Sciatic nerve (tissue), 2 donors: Measurements from ENCODE around the gene OR6C76. TPM values are rescaled to one million over a fixed set of nuclear protein-coding genes. Genes with fewer than 3 reads are reported as not detected.
"Not testable (repeated sequence)": the region's sequence is repeated elsewhere in the genome, so short reads cannot be mapped to it uniquely, and the experiment has no call there.

ENCODE experiments used
- ATAC-seq: fragments of 200-7000 bp; cut with Tn5 transposase; one replicate; pipeline ENCODE4 v1.9.1; 2020; ENCODE audit warnings: mild to moderate bottlenecking, moderate library complexity
- DNase-seq: peaks from one replicate; pipeline ENCODE4 v3.0.0-alpha.2; 2020; ENCODE audit warnings: low spot score
- intact Hi-C: fragments of 100-400 bp; cut with DNase I; formaldehyde crosslinking; loops from one replicate; pipeline ENCODE4 v1.14.2; 2022
- total RNA-seq: library from RNA; stranded (reverse); fragmentation: NEBNext Ultra II Directional; extraction: Animal tissue kit (Norgen Biotek cat#: 25700); gene quantifications from one replicate; pipeline ENCODE4 v1.2.1, GENCODE V29; 2021
- donor health status: DM: no; HTN: no; CAD: no.
- donor health status: DM: no; HTN: no; CAD: no.

Gene OR6C76
- total RNA-seq = not detected

DNA sequence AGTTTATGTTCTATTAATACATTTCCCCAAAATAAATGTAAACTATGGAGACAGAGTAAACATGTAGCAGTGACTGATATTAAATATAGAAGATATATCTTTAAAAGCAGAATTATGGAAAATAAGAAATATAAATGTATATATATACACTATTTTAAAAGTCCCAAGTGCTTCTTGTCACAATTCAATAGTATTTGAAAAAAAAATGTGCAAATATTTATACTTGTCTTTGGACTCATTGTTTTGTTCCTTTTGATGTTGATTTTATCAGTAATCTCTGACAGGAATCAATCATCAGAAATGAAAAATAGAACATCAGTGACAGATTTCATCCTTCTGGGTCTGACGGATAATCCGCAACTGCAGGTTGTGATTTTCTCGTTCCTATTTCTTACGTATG is at the start of gene OR6C76:
Gene OR6C76, plus strand, starts transcription at position 301 of the 400 bp plus-strand sequence. Its CDS starts 0 bp downstream, at position 301.
- no peak for DNase-seq
- ATAC-seq = no peak
- intact Hi-C loops = no loop called here

DNA sequence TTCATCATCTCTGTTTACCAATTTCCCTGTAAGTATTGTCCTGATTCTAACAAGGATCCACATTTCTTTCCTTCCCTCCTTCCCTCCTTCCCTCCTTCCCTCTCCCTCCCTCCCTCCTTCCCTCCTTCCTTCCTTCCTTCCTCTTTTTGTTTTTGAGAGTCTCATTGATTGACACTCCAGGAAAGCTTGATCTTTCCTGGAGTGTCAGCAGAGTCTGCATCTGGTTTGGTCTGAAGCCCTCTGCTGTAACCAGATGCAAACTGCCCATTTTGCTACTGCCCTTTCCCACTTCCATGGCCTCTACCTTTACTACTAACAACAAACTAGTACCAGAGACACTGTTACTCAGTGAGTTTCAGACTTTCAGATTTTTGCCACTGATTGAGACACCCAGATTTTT is 40.2 kb upstream of the OR6C76 start:
- DNase-seq = no peak
- no peak for ATAC-seq

DNA sequence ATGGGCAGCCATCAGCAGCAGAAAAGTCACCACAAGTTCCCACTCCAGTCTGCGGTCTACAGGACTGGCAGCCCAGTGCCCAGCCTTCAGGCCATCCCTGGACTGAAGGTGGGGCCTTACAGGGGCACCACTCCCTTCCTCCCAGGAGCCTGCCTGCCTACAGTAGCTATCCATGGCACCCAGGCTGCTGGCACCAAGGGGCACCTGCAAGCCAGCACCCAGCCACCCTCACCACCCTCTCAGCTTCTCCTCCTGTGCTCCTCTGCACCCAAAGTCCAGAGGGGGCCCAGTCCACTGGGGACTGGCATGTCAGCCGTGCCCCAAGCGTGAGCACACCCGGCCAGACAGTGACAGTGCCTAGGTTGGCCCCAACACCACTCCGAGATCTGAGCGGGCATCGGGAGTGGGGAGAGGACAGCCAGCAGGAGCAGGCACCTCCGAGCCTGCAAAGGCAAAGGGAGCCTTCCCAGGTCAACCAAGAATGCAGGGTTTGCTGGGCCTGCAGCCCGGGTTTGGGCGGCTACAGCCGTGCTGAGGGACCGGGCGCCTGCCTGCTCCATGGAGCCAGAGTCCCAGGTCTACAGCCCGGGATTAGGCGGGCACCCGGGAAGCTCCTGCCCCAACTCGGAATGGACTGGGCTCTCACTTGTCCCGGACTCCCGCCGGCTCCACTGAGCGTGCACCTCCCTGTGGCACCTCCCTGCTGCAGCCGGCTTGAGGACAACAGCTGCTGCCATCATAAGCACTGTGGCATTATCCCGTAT is 33.8 kb upstream of the OR6C76 start:
- DNase-seq (no peak), ATAC-seq (no peak)
- intact Hi-C loops = no loop called here

More for the DNA sequence above, 40.2 kb upstream of the OR6C76 start:
- intact Hi-C loops = no loop called here

DNA sequence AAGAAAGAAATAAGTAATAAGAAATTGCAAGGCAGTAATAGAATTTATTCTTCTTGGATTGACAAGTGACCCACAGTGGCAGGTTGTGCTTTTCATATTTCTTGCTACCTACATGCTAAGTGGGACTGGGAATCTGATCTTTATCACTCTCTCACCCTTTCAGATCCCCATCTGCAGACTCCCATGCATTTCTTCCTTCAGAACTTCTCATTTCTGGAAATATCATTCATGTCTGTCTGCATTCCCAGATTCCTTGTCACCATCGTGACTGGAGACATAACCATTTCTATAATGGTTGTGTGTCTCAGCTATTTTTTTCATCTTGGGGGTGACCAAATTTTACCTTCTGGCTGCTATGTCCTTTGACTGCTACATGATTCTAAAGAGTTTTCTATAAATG is 29.7 kb upstream of the OR6C76 start:
- ATAC-seq = no peak
- intact Hi-C loops = no loop called here
- no peak for DNase-seq

DNA sequence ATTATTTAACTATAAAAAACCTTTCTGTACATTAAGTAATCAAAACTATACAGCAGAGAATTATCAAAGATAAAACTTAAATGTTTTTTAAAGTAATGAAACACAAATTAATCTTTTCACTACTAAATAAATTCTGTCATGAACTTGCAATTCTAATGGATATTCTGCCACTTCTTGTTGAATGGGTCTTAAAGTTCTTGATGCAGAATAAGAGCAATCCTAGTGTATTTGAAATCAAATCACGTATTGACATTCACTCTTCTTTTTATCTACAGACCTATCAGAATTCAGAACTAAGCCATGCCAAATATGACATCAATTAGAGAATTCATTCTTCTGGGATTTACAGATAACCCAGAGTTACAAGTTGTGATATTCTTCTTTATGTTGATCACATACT is 25.8 kb upstream of the OR6C76 start, which contains the start of gene OR6C65:
Gene OR6C65, plus strand, starts transcription at position 301 of the 400 bp plus-strand sequence. Its CDS starts 0 bp downstream, at position 301.
- DNase-seq (no peak), ATAC-seq (no peak)
- intact Hi-C loops = no loop called here

DNA sequence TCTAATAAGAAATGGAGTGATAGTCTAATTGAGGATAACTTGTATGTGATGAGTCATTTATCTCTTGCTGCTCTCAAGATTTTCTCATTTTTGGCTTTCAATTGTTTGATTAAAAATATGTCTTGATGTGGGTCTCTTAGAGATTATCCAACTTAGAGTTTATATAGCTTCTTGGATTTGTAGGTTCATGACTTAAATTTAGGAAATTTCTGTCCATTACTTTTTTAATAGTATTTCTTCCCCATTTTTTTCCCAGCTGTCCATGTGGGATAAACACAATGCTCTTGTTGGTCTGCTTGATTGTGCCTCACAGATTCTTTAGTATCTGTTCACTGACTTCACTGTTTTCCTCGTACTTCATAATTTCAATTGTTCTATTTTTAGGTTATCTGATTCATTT is 18.2 kb upstream of the OR6C76 start:
- DNase-seq (no peak), ATAC-seq (no peak)
- intact Hi-C loops = no loop called here

DNA sequence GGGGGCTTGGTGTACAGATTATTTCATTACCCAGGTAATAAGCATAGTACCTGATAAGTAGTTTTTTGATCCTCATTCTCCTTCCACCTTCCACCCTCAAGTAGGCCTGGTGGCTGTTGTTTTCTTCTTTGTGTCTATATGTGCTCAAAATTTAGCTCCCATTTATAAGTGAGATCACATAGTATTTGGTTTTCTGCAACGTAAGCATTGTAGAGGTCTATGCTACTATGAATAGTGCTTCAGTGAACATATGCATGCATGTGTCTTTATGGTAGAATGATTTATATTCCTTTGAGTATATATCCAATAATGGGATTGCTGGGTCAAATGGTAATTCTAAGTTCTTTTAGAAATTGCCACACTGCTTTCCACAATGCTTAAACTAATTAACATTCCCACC is 16.9 kb upstream of the OR6C76 start:
- intact Hi-C loops, DNase-seq, ATAC-seq: not testable (repeated sequence)

DNA sequence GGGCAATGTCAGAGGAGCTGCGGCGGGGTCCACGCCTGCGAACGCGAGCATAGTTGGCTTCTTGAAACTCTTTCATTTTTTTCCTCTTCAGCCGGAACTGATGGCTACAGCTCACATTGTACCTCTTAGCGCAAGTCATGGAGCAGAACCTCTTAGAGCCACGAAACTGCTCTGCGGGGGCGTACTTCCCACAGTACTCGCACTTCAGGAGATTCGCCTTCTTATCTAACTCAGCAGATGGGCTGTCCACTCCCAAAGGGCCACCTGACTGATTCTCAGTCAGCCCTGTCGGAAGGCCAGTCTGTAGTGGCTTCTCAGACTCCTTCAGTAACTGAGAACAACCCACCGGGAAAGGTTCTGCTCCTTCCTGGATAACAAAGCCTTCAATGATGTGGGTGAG is 13.9 kb upstream of the OR6C76 start:
- DNase-seq, ATAC-seq, intact Hi-C loops: not testable (repeated sequence)

DNA sequence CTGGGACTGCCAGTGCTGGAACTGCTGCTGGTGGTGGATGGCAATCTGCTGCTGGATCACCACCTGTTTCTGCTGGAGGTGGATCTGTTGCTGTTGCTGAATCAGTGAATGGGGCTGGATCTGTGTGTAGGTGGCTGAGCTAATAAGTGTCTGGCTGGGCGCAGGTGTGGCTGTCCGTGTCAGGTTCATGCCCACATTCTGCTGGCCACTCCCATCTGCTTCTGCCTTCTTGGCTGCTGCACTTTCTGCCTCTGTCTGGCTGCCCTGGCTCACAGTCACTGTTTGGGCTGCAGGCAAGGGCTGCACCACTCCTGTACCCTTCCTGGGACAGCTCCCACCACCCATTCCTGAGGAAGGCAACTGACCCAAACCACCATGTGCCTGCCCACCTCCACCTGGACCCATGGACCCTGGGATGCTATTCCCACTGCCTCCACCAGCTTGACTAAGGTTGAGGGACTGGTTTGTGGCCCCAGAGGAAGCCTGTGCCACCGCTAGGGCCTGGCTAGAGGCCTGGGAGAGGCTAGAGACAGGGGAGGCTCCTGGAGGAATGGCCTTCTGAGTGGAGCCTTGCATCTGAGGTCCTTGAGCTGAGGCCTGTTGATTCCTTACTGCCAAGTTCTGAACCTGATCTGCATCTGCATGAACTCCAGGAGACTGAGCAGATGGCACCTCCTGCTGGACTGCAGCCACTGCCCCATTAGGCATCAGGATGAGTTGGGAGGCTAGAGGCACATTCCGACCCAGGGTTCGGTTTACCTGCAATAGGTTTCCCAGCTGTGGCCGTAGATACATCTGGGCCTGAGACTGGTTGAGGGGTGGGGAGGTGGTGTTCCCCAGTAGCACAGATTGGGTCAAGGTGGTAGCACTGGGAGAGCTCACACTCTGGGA is 12.3 kb upstream of the OR6C76 start:
- ATAC-seq = peak; percentile 38
- intact Hi-C loops, DNase-seq: not testable (repeated sequence)

DNA sequence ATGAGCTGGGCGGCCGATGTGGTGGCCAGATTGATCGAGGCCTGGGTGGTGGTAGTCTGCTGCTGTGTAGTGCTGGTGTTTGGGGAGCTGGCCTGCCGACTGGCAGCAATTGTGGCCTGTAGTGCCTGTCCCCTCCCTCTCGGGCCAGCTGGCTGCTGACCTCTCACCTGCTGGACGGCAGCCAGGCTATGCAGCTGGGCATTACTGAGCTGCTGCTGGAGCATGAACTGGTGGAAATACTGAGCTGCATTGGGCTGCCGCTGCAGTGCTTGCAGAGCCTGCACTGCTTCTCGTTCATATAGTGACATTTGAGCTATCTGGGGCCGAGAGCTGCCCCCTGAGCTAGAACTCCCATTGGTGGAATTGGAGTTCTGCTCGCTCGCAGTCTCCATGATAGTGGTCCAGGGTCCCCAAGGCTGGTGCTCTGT is 11.6 kb upstream of the OR6C76 start:
- peak; percentile 28 for ATAC-seq
- intact Hi-C loops, DNase-seq: not testable (repeated sequence)

DNA sequence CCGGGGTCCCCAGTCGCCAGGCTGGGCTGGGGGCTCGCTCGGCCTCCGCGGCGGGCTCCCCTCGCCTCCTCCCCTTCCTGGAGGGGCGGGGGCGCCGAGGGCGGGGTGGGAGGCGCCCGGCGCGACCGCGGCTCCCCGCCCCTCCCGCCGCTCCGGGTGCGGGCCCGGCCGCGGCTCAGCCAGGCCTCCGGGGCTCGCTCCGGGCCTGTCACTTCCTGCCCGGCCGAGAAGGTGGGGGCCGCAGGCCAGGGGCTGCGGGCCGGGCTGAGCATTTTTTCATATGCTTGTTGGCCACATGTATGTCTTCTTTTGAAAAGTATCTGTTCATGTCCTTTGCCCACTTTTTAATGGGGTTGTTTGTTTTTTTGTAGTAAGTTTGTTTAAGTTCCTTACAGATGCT is 11.2 kb upstream of the OR6C76 start:
- ATAC-seq = peak; percentile 45
- intact Hi-C loops, DNase-seq: not testable (repeated sequence)

DNA sequence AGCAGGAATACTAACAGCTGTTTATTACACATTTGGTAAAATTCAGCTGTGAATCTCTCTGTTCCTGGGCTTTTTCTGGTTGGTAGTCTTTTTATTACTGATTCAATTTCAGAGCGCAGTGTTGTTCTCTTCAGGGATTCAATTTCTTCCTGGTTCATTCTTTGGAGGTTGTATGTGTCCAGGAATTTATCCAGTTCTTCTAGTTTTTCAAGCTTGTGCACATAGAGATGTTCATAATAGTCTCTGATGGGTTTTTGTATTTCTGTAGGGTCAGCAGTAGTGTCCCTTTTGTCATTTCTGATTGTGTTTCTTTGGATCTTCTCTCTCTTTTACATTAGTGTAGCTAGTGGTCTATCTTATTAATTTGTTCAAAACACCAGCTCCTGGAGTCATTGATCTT is 9.1 kb upstream of the OR6C76 start:
- no peak for ATAC-seq
- no peak for DNase-seq
- intact Hi-C loops = no loop called here

DNA sequence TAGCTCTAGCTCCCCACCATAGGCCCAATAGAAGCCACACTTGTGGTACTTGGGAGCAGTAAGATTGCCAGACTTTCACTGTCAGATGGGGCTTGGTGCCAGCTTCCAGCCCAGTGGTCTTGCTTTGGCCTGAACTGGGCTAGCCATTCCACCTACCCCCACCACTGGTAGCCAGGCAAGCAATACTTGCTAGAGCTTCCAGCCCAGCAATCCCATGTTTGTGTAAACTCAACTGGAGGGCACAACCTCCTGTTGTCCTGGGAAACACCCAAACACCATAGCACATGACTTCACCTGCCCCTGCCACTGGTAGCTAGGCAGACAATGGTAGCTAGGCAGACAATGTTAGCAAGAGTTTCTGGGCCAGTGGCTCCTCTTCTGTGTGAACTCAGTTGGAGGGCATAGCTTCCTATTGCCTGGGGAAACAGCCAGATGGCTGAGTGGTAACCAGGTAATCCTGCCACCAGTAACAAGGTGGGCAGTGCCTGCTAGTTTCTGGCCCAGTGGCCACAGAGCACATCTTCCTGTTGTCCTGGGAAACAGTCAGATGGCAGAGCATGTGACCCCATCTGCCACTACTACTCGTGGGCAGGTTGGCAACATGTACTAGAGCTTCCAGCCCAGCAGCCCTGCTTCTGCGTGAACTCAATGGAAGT is 5.6 kb upstream of the OR6C76 start:
- DNase-seq (no peak), ATAC-seq (no peak)
- intact Hi-C loops = loop anchor here (5.0 kb wide), 1 partner anchor 357 kb away; no protein-coding TSS in a partner anchor

DNA sequence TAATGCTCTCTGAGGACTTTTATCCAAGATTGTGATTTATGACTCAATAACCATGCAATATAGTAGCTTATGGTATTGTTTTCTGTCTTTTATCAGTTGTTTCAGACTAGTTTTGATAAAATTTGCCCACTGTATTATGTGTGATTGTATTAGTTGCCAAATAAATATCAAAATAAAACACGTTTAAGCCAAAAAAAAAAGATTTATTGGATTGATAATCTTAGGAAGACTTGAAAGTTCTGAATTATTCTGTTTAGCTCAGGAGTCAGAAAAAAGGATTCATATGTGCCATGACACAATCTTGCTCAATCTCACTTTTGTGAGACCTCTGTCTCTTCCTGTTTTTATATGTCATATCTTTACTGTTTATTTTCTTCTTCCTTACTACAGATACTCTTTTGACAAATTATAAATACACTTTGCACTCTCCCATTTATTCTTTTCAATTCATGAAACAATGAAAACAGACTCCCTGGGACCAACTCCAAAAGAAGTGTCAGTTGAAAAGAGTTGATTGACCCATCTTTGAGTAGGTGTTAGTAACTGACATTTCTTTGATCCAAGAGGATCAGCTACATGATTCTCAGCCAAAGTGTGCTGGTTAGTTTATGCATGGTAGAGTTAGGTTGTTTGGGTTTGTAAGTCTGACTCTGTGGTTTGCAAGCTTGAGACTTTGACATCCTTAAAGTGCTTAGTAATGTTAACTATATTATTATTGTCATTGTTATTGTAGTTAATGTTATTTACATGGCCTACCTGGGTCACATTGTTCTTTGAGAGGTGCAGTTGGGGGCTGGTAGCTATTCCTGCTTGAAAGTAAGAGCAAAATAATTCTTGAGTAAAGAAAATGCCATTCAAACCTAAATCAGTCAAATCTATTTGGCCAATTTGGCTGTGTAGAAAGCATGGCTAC is 2.5 kb downstream of the OR6C76 start:
- no peak for ATAC-seq
- intact Hi-C loops = no loop called here
- no peak for DNase-seq

DNA sequence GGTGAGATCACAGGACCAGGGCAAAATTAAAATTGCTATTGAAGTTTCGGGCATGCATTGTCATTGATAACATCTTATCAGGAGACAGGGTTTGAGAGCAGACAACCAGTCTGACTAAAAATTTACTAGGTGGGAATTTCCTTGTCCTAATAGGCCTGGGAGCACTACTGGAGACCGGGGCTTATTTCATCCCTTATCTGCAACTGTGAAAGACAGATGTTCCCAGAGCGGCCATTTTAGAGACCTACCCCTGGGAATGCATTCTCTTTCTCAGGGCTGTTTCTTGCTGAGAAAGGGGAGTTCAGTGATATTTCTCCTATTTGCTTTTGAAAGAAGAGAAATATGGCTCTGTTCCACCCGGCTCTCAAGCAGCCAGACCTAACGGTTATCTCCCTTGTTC is 15.2 kb downstream of the OR6C76 start:
- intact Hi-C loops, ATAC-seq, DNase-seq: not testable (repeated sequence)

DNA sequence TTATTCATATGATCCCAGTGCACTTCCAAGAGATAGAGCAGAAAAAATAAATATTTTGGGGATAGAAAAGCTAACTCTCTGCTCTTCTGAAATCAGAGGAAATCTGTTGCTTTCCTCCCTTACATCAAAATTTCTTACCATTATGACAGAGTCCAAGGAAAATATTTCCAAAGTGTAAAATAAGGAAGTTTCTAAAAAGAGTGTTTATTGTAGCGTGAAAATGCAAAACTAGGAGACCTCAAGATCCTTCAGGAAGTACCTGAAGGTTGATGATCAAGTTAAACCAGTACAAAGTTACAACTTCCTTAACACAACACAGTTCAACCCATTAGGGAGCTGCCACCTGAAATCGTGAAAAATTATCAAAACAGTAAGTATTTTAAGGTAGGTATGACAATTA is 17.7 kb downstream of the OR6C76 start, which contains the start of gene OR6C2:
Gene OR6C2, plus strand, starts transcription at position 301 of the 400 bp plus-strand sequence. CDS start 8,138 bp downstream, outside the sequence.
- ATAC-seq (no peak), DNase-seq (no peak)
- intact Hi-C loops = no loop called here

DNA sequence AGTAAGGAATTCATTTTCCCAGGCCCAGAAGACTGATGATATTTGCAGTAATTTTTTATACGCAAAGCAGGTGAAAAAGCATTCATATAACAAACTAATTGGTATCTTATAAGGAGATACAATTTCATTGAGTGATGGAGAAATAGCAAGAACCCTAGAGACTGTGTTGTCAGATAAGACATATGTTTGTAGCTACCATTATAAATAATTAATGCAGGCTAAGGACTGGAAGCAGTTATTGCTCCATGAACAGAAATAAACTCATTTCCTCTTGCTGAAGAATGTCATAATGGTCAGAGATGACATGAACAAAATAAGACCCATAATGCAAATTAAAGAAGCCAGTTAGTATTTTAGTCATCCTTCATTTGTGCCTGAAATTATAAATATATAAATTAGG is 19.3 kb downstream of the OR6C76 start:
- ATAC-seq = no peak
- intact Hi-C loops = no loop called here
- no peak for DNase-seq

DNA sequence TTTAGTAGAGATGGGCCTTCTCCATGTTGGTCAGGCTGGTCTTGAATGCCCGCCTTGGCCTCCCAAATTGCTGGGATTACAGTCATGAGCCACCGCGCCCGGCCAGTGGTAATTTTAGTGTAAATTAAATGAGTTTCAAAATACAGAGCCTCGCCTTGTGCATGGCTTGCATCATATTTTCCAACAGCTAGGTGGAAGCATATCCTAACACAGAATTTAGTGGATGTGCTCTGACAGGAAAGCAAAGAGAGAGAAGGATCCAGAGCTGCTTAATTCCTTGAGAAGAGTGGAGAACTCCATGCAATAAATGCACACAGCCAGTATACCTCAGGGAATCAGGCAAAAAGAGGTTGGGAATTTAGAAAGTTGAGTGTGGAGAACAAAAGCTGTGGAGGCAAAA is 20.3 kb downstream of the OR6C76 start:
- intact Hi-C loops = no loop called here
- no peak for DNase-seq
- no peak for ATAC-seq
